ENCODE data around the gene RHBDL3.
A peak's percentile ranks its signal among the peaks of the same experiment; 100 is the strongest.

RHBDL3 gene

DNA sequence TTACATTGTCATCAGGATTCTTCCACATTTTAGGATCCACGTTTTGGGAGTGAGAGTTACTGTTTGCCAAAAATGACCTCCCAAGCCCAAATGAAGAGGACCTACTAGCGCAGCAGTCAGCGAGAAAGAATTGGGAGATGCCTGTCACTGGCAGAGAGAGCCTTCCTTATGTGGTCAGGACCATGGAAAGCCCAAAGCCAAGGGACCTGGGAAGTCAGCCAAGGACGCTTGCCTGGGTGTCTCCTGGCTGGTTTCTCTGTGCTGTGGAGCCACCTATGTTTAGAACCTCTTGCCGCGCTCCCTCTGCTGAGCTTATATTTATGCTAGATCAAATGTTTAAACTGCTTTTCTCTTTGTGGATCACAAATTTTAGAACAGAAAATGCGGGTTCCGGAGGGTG, 24.9 kb upstream of the RHBDL3 start:
- TF ChIP-seq, protein P1, sequence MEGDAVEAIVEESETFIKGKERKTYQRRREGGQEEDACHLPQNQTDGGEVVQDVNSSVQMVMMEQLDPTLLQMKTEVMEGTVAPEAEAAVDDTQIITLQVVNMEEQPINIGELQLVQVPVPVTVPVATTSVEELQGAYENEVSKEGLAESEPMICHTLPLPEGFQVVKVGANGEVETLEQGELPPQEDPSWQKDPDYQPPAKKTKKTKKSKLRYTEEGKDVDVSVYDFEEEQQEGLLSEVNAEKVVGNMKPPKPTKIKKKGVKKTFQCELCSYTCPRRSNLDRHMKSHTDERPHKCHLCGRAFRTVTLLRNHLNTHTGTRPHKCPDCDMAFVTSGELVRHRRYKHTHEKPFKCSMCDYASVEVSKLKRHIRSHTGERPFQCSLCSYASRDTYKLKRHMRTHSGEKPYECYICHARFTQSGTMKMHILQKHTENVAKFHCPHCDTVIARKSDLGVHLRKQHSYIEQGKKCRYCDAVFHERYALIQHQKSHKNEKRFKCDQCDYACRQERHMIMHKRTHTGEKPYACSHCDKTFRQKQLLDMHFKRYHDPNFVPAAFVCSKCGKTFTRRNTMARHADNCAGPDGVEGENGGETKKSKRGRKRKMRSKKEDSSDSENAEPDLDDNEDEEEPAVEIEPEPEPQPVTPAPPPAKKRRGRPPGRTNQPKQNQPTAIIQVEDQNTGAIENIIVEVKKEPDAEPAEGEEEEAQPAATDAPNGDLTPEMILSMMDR (conservative IDR thresholded peaks at IDR 0.05): no peak
- no peak for TF ChIP-seq ZFX (IDR thresholded peaks at IDR 0.05)
- no peak overlapping the region for H3K27ac ChIP-seq

DNA sequence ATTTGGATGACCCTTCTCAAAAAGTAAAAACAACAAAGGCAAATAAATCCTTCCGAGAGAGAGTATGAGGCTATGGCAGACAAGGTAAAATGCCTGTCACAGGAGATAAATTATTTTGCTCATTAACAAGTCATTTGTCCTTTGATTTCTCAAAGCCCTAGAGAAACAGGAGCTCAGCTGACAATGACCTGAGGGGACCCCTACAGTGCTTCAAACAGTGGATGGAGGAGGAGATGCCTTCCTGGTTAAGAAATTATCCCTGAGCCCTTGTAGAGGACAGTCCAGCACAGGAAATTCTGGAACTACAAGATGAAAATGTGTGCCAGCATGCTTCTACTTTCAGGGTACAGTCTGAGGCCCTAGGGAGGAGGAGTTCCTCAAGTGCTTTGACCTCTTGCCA, 24.0 kb upstream of the RHBDL3 start:
- TF ChIP-seq, protein P1 (conservative IDR thresholded peaks at IDR 0.05): no peak
- TF ChIP-seq ZFX (IDR thresholded peaks at IDR 0.05): no peak
- no peak overlapping the region for H3K27ac ChIP-seq

GRCh38 chr17:32249475-32249874, 16.2 kb upstream of the RHBDL3 start:
- H3K27ac ChIP-seq: no peak overlapping the region
- TF ChIP-seq, protein P1 (conservative IDR thresholded peaks at IDR 0.05): no peak
- TF ChIP-seq ZFX (IDR thresholded peaks at IDR 0.05): no peak

DNA sequence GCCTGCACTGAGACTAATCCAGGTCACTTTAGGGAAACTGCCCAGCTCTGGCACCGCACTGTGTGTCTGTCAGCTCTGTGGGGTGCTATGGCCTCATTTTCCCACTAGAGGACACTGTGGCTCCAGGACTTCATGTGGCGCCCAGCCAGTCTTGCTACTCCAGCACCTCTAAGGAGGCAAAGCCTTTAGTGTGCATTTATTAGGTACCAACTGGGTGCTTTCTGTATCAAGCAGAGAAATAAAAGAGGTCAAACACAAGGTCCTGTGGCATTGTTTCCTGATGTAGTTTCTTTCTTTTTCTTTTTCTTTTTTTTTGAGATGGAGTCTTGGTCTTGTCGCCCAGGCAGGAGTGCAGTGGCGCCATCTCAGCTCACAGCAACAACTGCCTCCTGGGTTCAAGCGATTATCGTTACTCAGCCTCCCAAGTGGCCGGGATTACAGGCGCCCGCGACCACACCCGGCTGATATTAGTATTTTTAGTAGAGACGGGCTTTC, 12.5 kb upstream of the RHBDL3 start:
- TF ChIP-seq, protein P1 (conservative IDR thresholded peaks at IDR 0.05): peak; percentile 100
- TF ChIP-seq ZFX (IDR thresholded peaks at IDR 0.05): no peak
- no peak overlapping the region for H3K27ac ChIP-seq

GRCh38 chr17:32256012-32256700, 9.5 kb upstream of the RHBDL3 start:
- no peak overlapping the region for H3K27ac ChIP-seq
- TF ChIP-seq, protein P1 (conservative IDR thresholded peaks at IDR 0.05): no peak
- TF ChIP-seq ZFX (IDR thresholded peaks at IDR 0.05): no peak

- no peak overlapping the region for H3K27ac ChIP-seq
- TF ChIP-seq, protein P1 (conservative IDR thresholded peaks at IDR 0.05): no peak
- TF ChIP-seq ZFX (IDR thresholded peaks at IDR 0.05): no peak
Observed at GRCh38 chr17:32256701-32257019, 9.0 kb upstream of the RHBDL3 start.

GRCh38 chr17:32258383-32259140, 7.1 kb upstream of the RHBDL3 start:
- TF ChIP-seq ZFX (IDR thresholded peaks at IDR 0.05): no peak
- TF ChIP-seq, protein P1 (conservative IDR thresholded peaks at IDR 0.05): no peak
- no peak overlapping the region for H3K27ac ChIP-seq

All from C4-2B (cell line).